A673 (cell line): ENCODE data around the gene NPAS4.

Experiments
- CTCF ChIP-seq: fragments of 300-800, 200-600 bp; sonication (generic); conservative IDR thresholded peaks from 2 replicates; pipeline ENCODE4 v1.5.1; 2017; ENCODE audit warnings: low read depth, mild to moderate bottlenecking, antibody characterized with exemption, low read length, moderate library complexity, mixed read lengths
- EZH2 ChIP-seq: fragments of 200-600 bp; sonication (generic); IDR thresholded peaks from 2 replicates; pipeline ENCODE4 v1.6.1; 2017; ENCODE audit warnings: borderline replicate concordance, low read depth, mild to moderate bottlenecking, mixed read lengths, antibody characterized with exemption, low read length; ENCODE audit not compliant: poor library complexity, severe bottlenecking

- no peak for TF ChIP-seq CTCF
- no peak for TF ChIP-seq EZH2
Measured at GRCh38 chr11:66409226-66409625, 11.6 kb upstream of the NPAS4 start.
